H1 (cell line): ENCODE measurements around the gene UMOD. TPM values are rescaled to one million over a fixed set of nuclear protein-coding genes. Genes with fewer than 3 reads are reported as not detected.

ENCODE experiments used
- SIN3A ChIP-seq, 2 experiments: IDR thresholded peaks in 1 of 2; conservative IDR thresholded peaks in 1 of 2; 2 replicates each; pipeline ENCODE4 v1.6.1; 2011 to 2012; ENCODE audit warnings: low read length in 2 of 2, improper control_type of control experiment in 1 of 2, low read depth in 1 of 2, mild to moderate bottlenecking in 1 of 2
- SRF ChIP-seq: IDR thresholded peaks from 2 replicates; pipeline ENCODE4 v1.6.1; 2011; ENCODE audit warnings: mild to moderate bottlenecking, low read depth, low read length, moderate library complexity
- SUZ12 ChIP-seq: fragments of 200-600 bp; sonication (generic); IDR thresholded peaks from 2 replicates; pipeline ENCODE4 v1.6.1; 2012; ENCODE audit warnings: mild to moderate bottlenecking, inconsistent platforms, low read length, moderate library complexity, mixed read lengths
- polyA plus RNA-seq, 7 experiments: library from polyadenylated mRNA; depleted of rRNA in 3 of 7; stranded (reverse) in 5 of 7; unstranded in 2 of 7; fragments of >200 nt in 5 of 7; fragments of 200-250 nt in 2 of 7; gene quantifications; 1 replicate in 5 of 7; 2 replicates in 1 of 7; 4 replicates in 1 of 7; pipeline versions ENCODE4 v1.2.1 to v1.2.3, GENCODE V29; 2011 to 2013; ENCODE audit warnings: missing spikeins in 2 of 7, mixed read lengths in 2 of 7
- total RNA-seq: library from RNA; stranded (reverse); fragmentation: NEBNext Ultra II Directional; extraction: Animal tissue kit (Norgen Biotek cat#: 25700); gene quantifications from 2 replicates; pipeline ENCODE4 v1.2.1, GENCODE V29; 2021

The UMOD gene
- total and polyA plus RNA-seq, 2 of the 8 experiments (the other 6 are each of a cell fraction or from before 2014, with no cell fraction given) = not detected

DNA sequence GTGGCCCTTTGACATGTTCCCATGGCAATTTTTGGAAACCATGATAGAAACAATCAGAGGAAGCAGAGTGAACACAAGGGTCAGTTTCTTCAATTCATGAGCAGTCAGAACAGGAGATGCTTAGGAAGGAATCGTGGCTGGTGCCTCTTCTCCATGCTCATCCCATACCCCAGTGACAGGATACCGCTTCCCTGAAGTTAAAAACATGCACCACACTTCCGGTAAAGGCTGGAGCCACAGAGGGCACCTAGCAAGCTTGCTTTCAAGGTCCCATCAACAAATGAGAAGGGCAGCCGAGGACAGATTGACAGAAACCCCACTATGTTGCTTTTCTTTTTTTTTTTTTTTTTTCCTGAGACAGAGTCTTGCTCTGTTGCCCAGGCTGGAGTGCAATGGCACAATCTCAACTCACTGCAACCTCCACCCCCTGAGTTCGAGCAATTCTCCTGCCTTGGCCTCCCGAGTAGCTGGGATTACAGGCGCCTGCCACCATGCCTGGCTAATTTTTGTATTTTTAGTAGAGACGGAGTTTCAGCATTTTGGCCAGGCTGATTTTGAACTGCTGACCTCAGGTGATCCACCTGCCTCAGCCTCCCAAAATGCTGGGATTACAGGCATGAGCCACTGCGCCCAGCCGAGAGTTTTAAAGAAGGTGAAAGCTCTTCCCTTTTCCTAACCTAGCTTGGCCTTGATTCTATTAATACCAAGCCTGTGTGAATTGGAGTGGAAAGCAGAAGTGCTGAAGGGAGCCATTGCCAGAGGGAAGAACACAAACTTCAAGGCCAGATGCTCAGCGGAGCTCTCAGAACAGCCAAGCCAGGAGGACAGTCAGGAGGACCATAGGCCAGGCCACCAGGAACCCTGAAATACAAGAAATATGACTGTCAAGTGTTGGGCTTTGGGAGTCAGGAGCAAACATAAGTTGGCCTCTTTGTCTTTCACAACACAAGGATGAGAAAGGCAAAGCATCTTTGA lies 41.8 kb downstream of the UMOD start (continued):
- TF ChIP-seq SUZ12 (no peak), SRF (no peak), SIN3A (conservative IDR thresholded peaks at IDR 0.05 in 1 of 2, IDR thresholded peaks at IDR 0.05 in 1 of 2; ENCODE audit: low read depth in 1 of 2, low read length in 2 of 2) (no peak)
